ENCODE data around the gene NOP56. TPM values are rescaled to one million over a fixed set of nuclear protein-coding genes. Genes with fewer than 3 reads are reported as not detected.
A peak's percentile ranks its signal among the peaks of the same experiment; 100 is the strongest.

NOP56 gene
- total and polyA plus RNA-seq, 2 donors (not counting 1 experiment from before 2014, with no cell fraction given): 212 to 247 TPM

GRCh38 chr20:2692886-2693285 is 40.5 kb downstream of the NOP56 start:
- Histone ChIP-seq H3K27ac (ENCODE audit: low read length in 2 of 2) (no peak overlapping the region), H3K27me3 (replicated peaks in 1 of 4; ENCODE audit: control extremely low read depth in 1 of 4, control insufficient read depth in 3 of 4, insufficient read depth in 4 of 4, low read length in 3 of 4) (peaks cover 0 to 62% (median 30%) of the 10 kb centered on the region in 4 experiments), H3K36me3 (replicated peaks in 1 of 2; ENCODE audit: control extremely low read depth in 1 of 2, control insufficient read depth in 1 of 2, extremely low read depth in 1 of 2, insufficient read depth in 2 of 2, low read length in 1 of 2) (no peaks in the 10 kb centered on the region), H3K9ac (ENCODE audit: low read length) (no peak overlapping the region), H3K4me2 (replicated peaks; ENCODE audit: low read depth, low read length, poor library complexity, severe bottlenecking) (peak overlapping the region; percentile 87), H2AFZ (ENCODE audit: insufficient read depth, low read depth, low read length, poor library complexity, severe bottlenecking) (no peak overlapping the region), H4K20me1 (ENCODE audit: control insufficient read depth, insufficient read depth, low read length, poor library complexity, severe bottlenecking) (no peaks in the 10 kb centered on the region), H3K4me1 (ENCODE audit: control insufficient read depth in 2 of 2, insufficient read depth in 2 of 2, low read length in 2 of 2) (peaks cover 14 to 17% of the 10 kb centered on the region in 2 donors), H3K79me2 (ENCODE audit: control insufficient read depth, insufficient read depth, low read length) (no peaks in the 10 kb centered on the region), H3K4me3 (ENCODE audit: control extremely low read depth in 1 of 5, extremely low read depth in 1 of 5, insufficient read depth in 1 of 5, low read depth in 2 of 5, low read length in 4 of 5) (no peak overlapping the region), H3K9me3 (ENCODE audit: control extremely low read depth in 1 of 3, control insufficient read depth in 2 of 3, insufficient read depth in 1 of 3, low read length in 2 of 3) (peaks cover 0 to 15% (median 0%) of the 10 kb centered on the region in 3 donors)
- peaks cover 63% of the 10 kb centered on the region for H3K27me3 Mint-ChIP-seq
- POLR2A ChIA-PET: interaction anchor here (0.9 kb wide), 1 partner anchor 29 kb away, joined by 3 read pairs; the partner anchor contains the start of gene IDH3B
- no peak overlapping the region for H3K4me3 Mint-ChIP-seq
- H3K27ac Mint-ChIP-seq: no peak overlapping the region
- DNase-seq: peak; percentile 43
- CTCF ChIA-PET: no interaction called here
- intact Hi-C loops (cut with micrococcal nuclease): loop anchor here (1.0 to 2.0 kb wide), 2 partner anchors 29 to 42 kb away; partner anchors contain the start of gene IDH3B
- no peaks in the 10 kb centered on the region for H3K9me3 Mint-ChIP-seq (ENCODE audit: insufficient read depth)
- no peak for TF ChIP-seq EZH2 (IDR thresholded peaks at IDR 0.05; ENCODE audit: borderline replicate concordance, insufficient read depth, low read depth, low read length, poor library complexity, severe bottlenecking)
- TF ChIP-seq, protein P1, sequence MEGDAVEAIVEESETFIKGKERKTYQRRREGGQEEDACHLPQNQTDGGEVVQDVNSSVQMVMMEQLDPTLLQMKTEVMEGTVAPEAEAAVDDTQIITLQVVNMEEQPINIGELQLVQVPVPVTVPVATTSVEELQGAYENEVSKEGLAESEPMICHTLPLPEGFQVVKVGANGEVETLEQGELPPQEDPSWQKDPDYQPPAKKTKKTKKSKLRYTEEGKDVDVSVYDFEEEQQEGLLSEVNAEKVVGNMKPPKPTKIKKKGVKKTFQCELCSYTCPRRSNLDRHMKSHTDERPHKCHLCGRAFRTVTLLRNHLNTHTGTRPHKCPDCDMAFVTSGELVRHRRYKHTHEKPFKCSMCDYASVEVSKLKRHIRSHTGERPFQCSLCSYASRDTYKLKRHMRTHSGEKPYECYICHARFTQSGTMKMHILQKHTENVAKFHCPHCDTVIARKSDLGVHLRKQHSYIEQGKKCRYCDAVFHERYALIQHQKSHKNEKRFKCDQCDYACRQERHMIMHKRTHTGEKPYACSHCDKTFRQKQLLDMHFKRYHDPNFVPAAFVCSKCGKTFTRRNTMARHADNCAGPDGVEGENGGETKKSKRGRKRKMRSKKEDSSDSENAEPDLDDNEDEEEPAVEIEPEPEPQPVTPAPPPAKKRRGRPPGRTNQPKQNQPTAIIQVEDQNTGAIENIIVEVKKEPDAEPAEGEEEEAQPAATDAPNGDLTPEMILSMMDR (IDR thresholded peaks at IDR 0.05): no peak
- ATAC-seq (ENCODE audit: low read depth): peak; percentile 8
- H3K4me1 Mint-ChIP-seq: peaks cover 21% of the 10 kb centered on the region
- WGBS (ENCODE audit: insufficient coverage): under 1% methylated on average over 55 of the region's 64 CpGs

DNA sequence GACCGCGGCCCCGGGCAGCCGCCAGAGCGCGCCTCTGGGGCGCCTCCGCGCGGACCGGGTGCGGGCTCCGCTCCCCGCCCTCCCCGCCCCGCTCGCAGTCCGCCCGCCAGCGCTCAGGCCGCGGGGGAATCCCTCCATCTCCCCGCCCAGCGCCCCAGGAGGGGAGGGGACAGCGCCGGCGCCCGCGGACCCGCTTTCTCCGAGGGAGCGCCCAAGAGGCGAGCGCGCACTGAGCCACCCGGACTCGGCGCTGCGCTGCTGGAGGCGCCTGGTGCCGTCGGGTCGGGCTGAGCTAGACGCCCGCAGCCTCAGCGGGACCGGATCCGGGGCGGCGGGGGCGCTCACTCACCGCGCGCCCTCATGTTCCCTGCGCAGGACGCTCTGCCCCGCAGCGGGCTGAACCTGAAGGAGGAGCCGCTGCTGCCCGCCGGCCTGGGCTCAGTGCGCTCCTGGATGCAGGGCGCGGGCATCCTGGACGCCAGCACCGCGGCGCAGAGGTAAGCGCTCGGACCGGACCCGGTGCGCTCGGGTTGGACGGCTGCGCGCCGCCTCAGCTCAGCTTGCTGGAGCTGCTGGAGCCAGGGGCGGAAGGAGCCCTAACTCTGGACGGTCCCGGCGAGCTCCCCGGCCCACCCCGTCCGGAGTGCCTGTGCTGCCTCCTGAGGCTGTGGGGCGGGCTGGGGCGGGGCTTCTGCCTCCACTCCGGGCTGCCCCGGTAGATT is 41.0 kb downstream of the NOP56 start:
- H3K9ac ChIP-seq (ENCODE audit: low read length): no peak overlapping the region
- peaks cover 0 to 62% (median 28%) of the 10 kb centered on the region in 4 experiments for H3K27me3 ChIP-seq (replicated peaks in 1 of 4; ENCODE audit: control extremely low read depth in 1 of 4, control insufficient read depth in 3 of 4, insufficient read depth in 4 of 4, low read length in 3 of 4)
- Mint-ChIP-seq H3K4me3 (no peak overlapping the region), H3K27ac (no peak overlapping the region), H3K4me1 (peaks cover 17% of the 10 kb centered on the region), H3K9me3 (ENCODE audit: insufficient read depth) (no peaks in the 10 kb centered on the region), H3K27me3 (peaks cover 60% of the 10 kb centered on the region)
- H3K9me3 ChIP-seq (ENCODE audit: control extremely low read depth in 1 of 3, control insufficient read depth in 2 of 3, insufficient read depth in 1 of 3, low read length in 2 of 3): peaks cover 0 to 15% (median 0%) of the 10 kb centered on the region in 3 donors
- ChIA-PET CTCF (no interaction called here), POLR2A (interaction anchor here (0.9 kb wide), 1 partner anchor 29 kb away, joined by 3 read pairs; the partner anchor contains the start of gene IDH3B)
- H3K4me1 ChIP-seq (ENCODE audit: control insufficient read depth in 2 of 2, insufficient read depth in 2 of 2, low read length in 2 of 2): peaks cover 12 to 14% of the 10 kb centered on the region in 2 donors
- H4K20me1 ChIP-seq (ENCODE audit: control insufficient read depth, insufficient read depth, low read length, poor library complexity, severe bottlenecking): no peaks in the 10 kb centered on the region
- peak overlapping the region; percentile 87 for H3K4me2 ChIP-seq (replicated peaks; ENCODE audit: low read depth, low read length, poor library complexity, severe bottlenecking)
- H3K79me2 ChIP-seq (ENCODE audit: control insufficient read depth, insufficient read depth, low read length): no peaks in the 10 kb centered on the region
- 6% methylated on average over 89 of the region's 89 CpGs for WGBS (ENCODE audit: insufficient coverage)
- peak overlapping the region in 3 of 5 experiments; percentile 29 to 43 (median 36) for H3K4me3 ChIP-seq (ENCODE audit: control extremely low read depth in 1 of 5, extremely low read depth in 1 of 5, insufficient read depth in 1 of 5, low read depth in 2 of 5, low read length in 4 of 5)
- TF ChIP-seq EZH2 (IDR thresholded peaks at IDR 0.05; ENCODE audit: borderline replicate concordance, insufficient read depth, low read depth, low read length, poor library complexity, severe bottlenecking): no peak
- TF ChIP-seq, protein P1 (IDR thresholded peaks at IDR 0.05): no peak
- intact Hi-C loops (cut with micrococcal nuclease): loop anchor here (1.0 to 2.0 kb wide), 2 partner anchors 29 to 43 kb away; partner anchors contain the start of gene IDH3B
- peak; percentile 53 for ATAC-seq (ENCODE audit: low read depth)
- no peak overlapping the region for H3K27ac ChIP-seq (ENCODE audit: low read length in 2 of 2)
- H2AFZ ChIP-seq (ENCODE audit: insufficient read depth, low read depth, low read length, poor library complexity, severe bottlenecking): peak overlapping the region; percentile 66
- DNase-seq: peak; percentile 65
- H3K36me3 ChIP-seq (replicated peaks in 1 of 2; ENCODE audit: control extremely low read depth in 1 of 2, control insufficient read depth in 1 of 2, extremely low read depth in 1 of 2, insufficient read depth in 2 of 2, low read length in 1 of 2): no peaks in the 10 kb centered on the region

Measured in B cell (primary cell).